GM20000 (cell line): Measurements from ENCODE around the gene SLC34A2.
"Not testable (repeated sequence)": the region's sequence is repeated elsewhere in the genome, so short reads cannot be mapped to it uniquely, and the experiment has no call there.

ENCODE experiments used
- DNase-seq: peaks from one replicate; pipeline ENCODE4 v3.0.0; 2012; ENCODE audit warnings: low spot score
- CTCF ChIP-seq: IDR thresholded peaks from 2 replicates; pipeline ENCODE4 v1.5.1; 2012; ENCODE audit warnings: mild to moderate bottlenecking, control low read depth; ENCODE audit errors: extremely low read depth, missing control alignments

Gene SLC34A2

GRCh38 chr4:25654971-25655963 lies at the start of gene SLC34A2:
Gene SLC34A2, plus strand, starts transcription at chr4:25655851. Its CDS starts 6,650 bp downstream, at chr4:25662501.
- no peak for DNase-seq
- no peak for TF ChIP-seq CTCF

GRCh38 chr4:25608644-25609043 lies 47.0 kb upstream of the SLC34A2 start:
- TF ChIP-seq CTCF: no peak
- no peak for DNase-seq

- no peak for TF ChIP-seq CTCF
- DNase-seq: no peak
Measured at GRCh38 chr4:25609976-25610375, 45.7 kb upstream of the SLC34A2 start.

GRCh38 chr4:25613613-25614012 lies 42.0 kb upstream of the SLC34A2 start:
- not testable (repeated sequence) for DNase-seq

GRCh38 chr4:25614807-25615206 lies 40.8 kb upstream of the SLC34A2 start:
- no peak for TF ChIP-seq CTCF
- DNase-seq: no peak

- TF ChIP-seq CTCF: no peak
- no peak for DNase-seq
Measured at GRCh38 chr4:25621027-25621930, 34.4 kb upstream of the SLC34A2 start.

- TF ChIP-seq CTCF: no peak
- no peak for DNase-seq
Measured at GRCh38 chr4:25624616-25625015, 31.0 kb upstream of the SLC34A2 start.
